GM23338 (cell line): ENCODE data around the gene CLCN4. TPM values are rescaled to one million over a fixed set of nuclear protein-coding genes. Genes with fewer than 3 reads are reported as not detected.

Experiments used
- ATAC-seq: fragments of 200-7000 bp; cut with Tn5 transposase; 3 replicates; pipeline ENCODE4 v1.9.1; 2020
- DNase-seq: peaks from one replicate; pipeline ENCODE4 v3.0.0-alpha.2; 2015; ENCODE audit warnings: low spot score
- H2AFZ ChIP-seq: fragments of 200-600 bp; sonication (generic); 2 replicates; pipeline ENCODE4 v1.8.0; 2016; ENCODE audit warnings: antibody characterized with exemption, mild to moderate bottlenecking, moderate library complexity
- H3F3A ChIP-seq: fragments of 200-600 bp; sonication (generic); replicated peaks from 2 replicates; pipeline ENCODE4 v1.8.0; 2017; ENCODE audit warnings: antibody characterized with exemption, mixed run types, low read depth
- H3K27ac ChIP-seq: fragments of 200-600 bp; sonication (generic); 2 replicates; pipeline ENCODE4 v1.6.1; 2016; ENCODE audit warnings: low read depth
- H3K27me3 ChIP-seq: fragments of 200-600 bp; sonication (generic); 2 replicates; pipeline ENCODE4 v1.8.0; 2016; ENCODE audit warnings: mild to moderate bottlenecking, mixed run types, moderate library complexity; ENCODE audit not compliant: insufficient read depth
- H3K36me3 ChIP-seq: fragments of 200-600 bp; sonication (generic); 2 replicates; pipeline ENCODE4 v1.8.0; 2016; ENCODE audit warnings: mild to moderate bottlenecking; ENCODE audit not compliant: insufficient read depth
- H3K4me1 ChIP-seq: fragments of 200-600 bp; sonication (generic); 2 replicates; pipeline ENCODE4 v1.8.0; 2016; ENCODE audit warnings: mild to moderate bottlenecking, moderate library complexity; ENCODE audit not compliant: insufficient read depth
- H3K4me2 ChIP-seq: fragments of 200-600 bp; sonication (generic); 2 replicates; pipeline ENCODE4 v1.7.1; 2017; ENCODE audit warnings: mixed run types
- H3K4me3 ChIP-seq: fragments of 200-600 bp; sonication (generic); 2 replicates; pipeline ENCODE4 v1.6.1; 2016; ENCODE audit warnings: mixed run types
- H3K79me2 ChIP-seq: fragments of 200-600 bp; sonication (generic); replicated peaks from 2 replicates; pipeline ENCODE4 v1.8.0; 2017; ENCODE audit warnings: mild to moderate bottlenecking; ENCODE audit not compliant: insufficient read depth
- H3K9me2 ChIP-seq: fragments of 200-600 bp; sonication (generic); 2 replicates; pipeline ENCODE4 v1.8.0; 2017; ENCODE audit not compliant: insufficient read depth
- H4K20me1 ChIP-seq: fragments of 200-600 bp; sonication (generic); replicated peaks from 2 replicates; pipeline ENCODE4 v1.8.0; 2017; ENCODE audit warnings: mild to moderate bottlenecking; ENCODE audit not compliant: insufficient read depth
- H3K27ac Mint-ChIP-seq: 2 replicates; pipeline ENCODE4 v1.8.0; 2020; ENCODE audit warnings: inconsistent platforms, mild to moderate bottlenecking, moderate library complexity, mixed read lengths
- H3K27me3 Mint-ChIP-seq: 3 replicates; pipeline ENCODE4 v1.8.0; 2022; ENCODE audit warnings: low read depth, mild to moderate bottlenecking, moderate library complexity, mixed read lengths, inconsistent platforms; ENCODE audit not compliant: insufficient read depth, poor library complexity
- H3K36me3 Mint-ChIP-seq: 3 replicates; pipeline ENCODE4 v1.8.0; 2021; ENCODE audit warnings: low read depth, mild to moderate bottlenecking, inconsistent platforms, moderate library complexity, mixed read lengths
- H3K4me1 Mint-ChIP-seq: 3 replicates; pipeline ENCODE4 v1.8.0; 2020; ENCODE audit warnings: mild to moderate bottlenecking, inconsistent platforms, mixed read lengths
- H3K4me3 Mint-ChIP-seq: 3 replicates; pipeline ENCODE4 v1.8.0; 2021; ENCODE audit warnings: moderate library complexity, mild to moderate bottlenecking, inconsistent platforms, mixed read lengths
- H3K9me3 Mint-ChIP-seq: 3 replicates; pipeline ENCODE4 v1.8.0; 2020; ENCODE audit warnings: moderate library complexity, mild to moderate bottlenecking, inconsistent platforms, mixed read lengths
- CREB1 ChIP-seq: fragments of 250-450 bp; sonication (Bioruptor Pico); IDR thresholded peaks from 2 replicates; pipeline ENCODE4 v1.5.0; 2020; ENCODE audit warnings: low read depth, mild to moderate bottlenecking, moderate library complexity
- EZH2 ChIP-seq: fragments of 200-600 bp; sonication (generic); IDR thresholded peaks from one replicate; pipeline ENCODE4 v1.8.0; 2017; ENCODE audit warnings: antibody characterized with exemption, mild to moderate bottlenecking, low read depth; ENCODE audit not compliant: unreplicated experiment
- EZH2phosphoT487 ChIP-seq: fragments of 200-600 bp; sonication (generic); IDR thresholded peaks from one replicate; pipeline ENCODE4 v1.8.1; 2018; ENCODE audit warnings: antibody characterized with exemption; ENCODE audit not compliant: unreplicated experiment
- JUNB ChIP-seq: IDR thresholded peaks from one replicate; pipeline ENCODE4 v1.6.1; 2016; ENCODE audit warnings: antibody characterized with exemption; ENCODE audit not compliant: unreplicated experiment
- NANOG ChIP-seq: IDR thresholded peaks from 2 replicates; pipeline ENCODE4 v1.6.1; 2016; ENCODE audit warnings: antibody characterized with exemption, borderline replicate concordance
- POLR2AphosphoS5 ChIP-seq: IDR thresholded peaks from 2 replicates; pipeline ENCODE4 v1.6.1; 2016; ENCODE audit warnings: antibody characterized with exemption, low read depth
- STAT1 ChIP-seq: IDR thresholded peaks from one replicate; pipeline ENCODE4 v1.6.1; 2016; ENCODE audit warnings: antibody characterized with exemption; ENCODE audit not compliant: unreplicated experiment
- ZNF114 ChIP-seq: fragments of 250-450 bp; sonication (Bioruptor Pico); IDR thresholded peaks from 2 replicates; pipeline ENCODE4 v1.5.0; 2020; ENCODE audit warnings: mild to moderate bottlenecking, moderate library complexity
- ZNF331 ChIP-seq: fragments of 250-450 bp; sonication (Bioruptor Pico); IDR thresholded peaks from 2 replicates; pipeline ENCODE4 v1.5.0; 2020; ENCODE audit warnings: low read depth, mild to moderate bottlenecking, moderate library complexity
- polyA plus RNA-seq: library from polyadenylated mRNA; unstranded; fragments of >200 nt; fragmentation: Nextera tagmentation; extraction: Ambion mirVana; gene quantifications from 2 replicates; pipeline ENCODE4 v1.2.1, GENCODE V29; 2016
- total RNA-seq: library from RNA; depleted of rRNA; stranded (reverse); fragments of >200 nt; shearing (Covaris generic); gene quantifications from 2 replicates; pipeline ENCODE4 v1.2.3, GENCODE V29; 2014
- TF ChIP-seq, protein P1 (sequence below): IDR thresholded peaks from 2 replicates; pipeline ENCODE4 v1.6.1; 2016; ENCODE audit warnings: antibody characterized with exemption
- TF ChIP-seq, protein P2 (sequence below), 2 experiments: fragments of 200-600 bp in 1 of 2; sonication (generic) in 1 of 2; conservative IDR thresholded peaks; 2 replicates each; pipeline versions ENCODE4 v1.5.1 to v1.6.1; 2016 to 2017; ENCODE audit warnings: antibody characterized with exemption in 2 of 2, low read depth in 2 of 2, mild to moderate bottlenecking in 2 of 2, moderate library complexity in 1 of 2
- TF ChIP-seq, protein P3 (sequence below): fragments of 250-450 bp; sonication (Bioruptor Pico); IDR thresholded peaks from 2 replicates; pipeline ENCODE4 v1.5.0; 2020; ENCODE audit warnings: mild to moderate bottlenecking, moderate library complexity
- TF ChIP-seq, protein P4 (sequence below): IDR thresholded peaks from one replicate; pipeline ENCODE4 v1.6.1; 2018; ENCODE audit warnings: antibody characterized with exemption; ENCODE audit not compliant: unreplicated experiment

The CLCN4 gene
- total and polyA plus RNA-seq, 2 experiments from 2014 or later, result 1.2 to 4.9 TPM

DNA sequence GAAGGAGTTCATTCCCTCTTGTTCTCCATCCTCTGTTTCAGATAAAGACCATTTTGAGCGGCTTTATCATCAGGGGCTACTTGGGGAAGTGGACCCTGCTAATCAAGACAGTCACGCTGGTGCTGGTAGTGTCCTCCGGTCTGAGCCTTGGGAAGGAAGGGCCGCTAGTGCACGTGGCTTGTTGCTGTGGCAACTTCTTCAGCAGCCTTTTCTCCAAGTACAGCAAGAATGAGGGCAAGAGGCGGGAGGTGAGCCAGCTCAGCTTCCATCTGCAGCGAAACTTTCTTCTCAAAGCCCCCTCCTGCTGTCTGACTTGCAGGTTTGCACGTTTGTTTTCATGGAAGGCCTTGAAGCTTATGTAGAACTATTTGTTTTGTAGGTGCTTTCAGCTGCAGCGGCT is 49.5 kb downstream of the CLCN4 start:
- Mint-ChIP-seq H3K36me3 (peaks cover 15% of the 10 kb centered on the region), H3K27me3 (no peaks in the 10 kb centered on the region), H3K4me3 (no peak overlapping the region), H3K4me1 (no peaks in the 10 kb centered on the region), H3K9me3 (no peaks in the 10 kb centered on the region; the same call in 2 of the 3 replicates), H3K27ac (no peak overlapping the region)
- Histone ChIP-seq H4K20me1 (no peaks in the 10 kb centered on the region), H3K79me2 (no peaks in the 10 kb centered on the region), H3K27ac (no peak overlapping the region), H3K4me2 (no peak overlapping the region), H3K4me3 (no peak overlapping the region), H3K9me2 (no peaks in the 10 kb centered on the region), H3K27me3 (no peaks in the 10 kb centered on the region), H3F3A (no peaks in the 10 kb centered on the region), H3K4me1 (no peaks in the 10 kb centered on the region), H2AFZ (no peak overlapping the region), H3K36me3 (no peaks in the 10 kb centered on the region)
- DNase-seq, result peak; percentile 8
- TF ChIP-seq POLR2AphosphoS5 (no peak), EZH2 (no peak), ZNF114 (no peak), CREB1 (CRISPR knock-in tag) (no peak), NANOG (no peak), STAT1 (no peak), JUNB (no peak), ZNF331 (CRISPR knock-in tag) (no peak), EZH2phosphoT487 (no peak)
- TF ChIP-seq, protein P1, sequence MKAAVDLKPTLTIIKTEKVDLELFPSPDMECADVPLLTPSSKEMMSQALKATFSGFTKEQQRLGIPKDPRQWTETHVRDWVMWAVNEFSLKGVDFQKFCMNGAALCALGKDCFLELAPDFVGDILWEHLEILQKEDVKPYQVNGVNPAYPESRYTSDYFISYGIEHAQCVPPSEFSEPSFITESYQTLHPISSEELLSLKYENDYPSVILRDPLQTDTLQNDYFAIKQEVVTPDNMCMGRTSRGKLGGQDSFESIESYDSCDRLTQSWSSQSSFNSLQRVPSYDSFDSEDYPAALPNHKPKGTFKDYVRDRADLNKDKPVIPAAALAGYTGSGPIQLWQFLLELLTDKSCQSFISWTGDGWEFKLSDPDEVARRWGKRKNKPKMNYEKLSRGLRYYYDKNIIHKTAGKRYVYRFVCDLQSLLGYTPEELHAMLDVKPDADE, result no peak
- TF ChIP-seq, protein P2, sequence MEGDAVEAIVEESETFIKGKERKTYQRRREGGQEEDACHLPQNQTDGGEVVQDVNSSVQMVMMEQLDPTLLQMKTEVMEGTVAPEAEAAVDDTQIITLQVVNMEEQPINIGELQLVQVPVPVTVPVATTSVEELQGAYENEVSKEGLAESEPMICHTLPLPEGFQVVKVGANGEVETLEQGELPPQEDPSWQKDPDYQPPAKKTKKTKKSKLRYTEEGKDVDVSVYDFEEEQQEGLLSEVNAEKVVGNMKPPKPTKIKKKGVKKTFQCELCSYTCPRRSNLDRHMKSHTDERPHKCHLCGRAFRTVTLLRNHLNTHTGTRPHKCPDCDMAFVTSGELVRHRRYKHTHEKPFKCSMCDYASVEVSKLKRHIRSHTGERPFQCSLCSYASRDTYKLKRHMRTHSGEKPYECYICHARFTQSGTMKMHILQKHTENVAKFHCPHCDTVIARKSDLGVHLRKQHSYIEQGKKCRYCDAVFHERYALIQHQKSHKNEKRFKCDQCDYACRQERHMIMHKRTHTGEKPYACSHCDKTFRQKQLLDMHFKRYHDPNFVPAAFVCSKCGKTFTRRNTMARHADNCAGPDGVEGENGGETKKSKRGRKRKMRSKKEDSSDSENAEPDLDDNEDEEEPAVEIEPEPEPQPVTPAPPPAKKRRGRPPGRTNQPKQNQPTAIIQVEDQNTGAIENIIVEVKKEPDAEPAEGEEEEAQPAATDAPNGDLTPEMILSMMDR (conservative IDR thresholded peaks at IDR 0.05; ENCODE audit: low read depth in 2 of 2), result no peak
- TF ChIP-seq, protein P3, sequence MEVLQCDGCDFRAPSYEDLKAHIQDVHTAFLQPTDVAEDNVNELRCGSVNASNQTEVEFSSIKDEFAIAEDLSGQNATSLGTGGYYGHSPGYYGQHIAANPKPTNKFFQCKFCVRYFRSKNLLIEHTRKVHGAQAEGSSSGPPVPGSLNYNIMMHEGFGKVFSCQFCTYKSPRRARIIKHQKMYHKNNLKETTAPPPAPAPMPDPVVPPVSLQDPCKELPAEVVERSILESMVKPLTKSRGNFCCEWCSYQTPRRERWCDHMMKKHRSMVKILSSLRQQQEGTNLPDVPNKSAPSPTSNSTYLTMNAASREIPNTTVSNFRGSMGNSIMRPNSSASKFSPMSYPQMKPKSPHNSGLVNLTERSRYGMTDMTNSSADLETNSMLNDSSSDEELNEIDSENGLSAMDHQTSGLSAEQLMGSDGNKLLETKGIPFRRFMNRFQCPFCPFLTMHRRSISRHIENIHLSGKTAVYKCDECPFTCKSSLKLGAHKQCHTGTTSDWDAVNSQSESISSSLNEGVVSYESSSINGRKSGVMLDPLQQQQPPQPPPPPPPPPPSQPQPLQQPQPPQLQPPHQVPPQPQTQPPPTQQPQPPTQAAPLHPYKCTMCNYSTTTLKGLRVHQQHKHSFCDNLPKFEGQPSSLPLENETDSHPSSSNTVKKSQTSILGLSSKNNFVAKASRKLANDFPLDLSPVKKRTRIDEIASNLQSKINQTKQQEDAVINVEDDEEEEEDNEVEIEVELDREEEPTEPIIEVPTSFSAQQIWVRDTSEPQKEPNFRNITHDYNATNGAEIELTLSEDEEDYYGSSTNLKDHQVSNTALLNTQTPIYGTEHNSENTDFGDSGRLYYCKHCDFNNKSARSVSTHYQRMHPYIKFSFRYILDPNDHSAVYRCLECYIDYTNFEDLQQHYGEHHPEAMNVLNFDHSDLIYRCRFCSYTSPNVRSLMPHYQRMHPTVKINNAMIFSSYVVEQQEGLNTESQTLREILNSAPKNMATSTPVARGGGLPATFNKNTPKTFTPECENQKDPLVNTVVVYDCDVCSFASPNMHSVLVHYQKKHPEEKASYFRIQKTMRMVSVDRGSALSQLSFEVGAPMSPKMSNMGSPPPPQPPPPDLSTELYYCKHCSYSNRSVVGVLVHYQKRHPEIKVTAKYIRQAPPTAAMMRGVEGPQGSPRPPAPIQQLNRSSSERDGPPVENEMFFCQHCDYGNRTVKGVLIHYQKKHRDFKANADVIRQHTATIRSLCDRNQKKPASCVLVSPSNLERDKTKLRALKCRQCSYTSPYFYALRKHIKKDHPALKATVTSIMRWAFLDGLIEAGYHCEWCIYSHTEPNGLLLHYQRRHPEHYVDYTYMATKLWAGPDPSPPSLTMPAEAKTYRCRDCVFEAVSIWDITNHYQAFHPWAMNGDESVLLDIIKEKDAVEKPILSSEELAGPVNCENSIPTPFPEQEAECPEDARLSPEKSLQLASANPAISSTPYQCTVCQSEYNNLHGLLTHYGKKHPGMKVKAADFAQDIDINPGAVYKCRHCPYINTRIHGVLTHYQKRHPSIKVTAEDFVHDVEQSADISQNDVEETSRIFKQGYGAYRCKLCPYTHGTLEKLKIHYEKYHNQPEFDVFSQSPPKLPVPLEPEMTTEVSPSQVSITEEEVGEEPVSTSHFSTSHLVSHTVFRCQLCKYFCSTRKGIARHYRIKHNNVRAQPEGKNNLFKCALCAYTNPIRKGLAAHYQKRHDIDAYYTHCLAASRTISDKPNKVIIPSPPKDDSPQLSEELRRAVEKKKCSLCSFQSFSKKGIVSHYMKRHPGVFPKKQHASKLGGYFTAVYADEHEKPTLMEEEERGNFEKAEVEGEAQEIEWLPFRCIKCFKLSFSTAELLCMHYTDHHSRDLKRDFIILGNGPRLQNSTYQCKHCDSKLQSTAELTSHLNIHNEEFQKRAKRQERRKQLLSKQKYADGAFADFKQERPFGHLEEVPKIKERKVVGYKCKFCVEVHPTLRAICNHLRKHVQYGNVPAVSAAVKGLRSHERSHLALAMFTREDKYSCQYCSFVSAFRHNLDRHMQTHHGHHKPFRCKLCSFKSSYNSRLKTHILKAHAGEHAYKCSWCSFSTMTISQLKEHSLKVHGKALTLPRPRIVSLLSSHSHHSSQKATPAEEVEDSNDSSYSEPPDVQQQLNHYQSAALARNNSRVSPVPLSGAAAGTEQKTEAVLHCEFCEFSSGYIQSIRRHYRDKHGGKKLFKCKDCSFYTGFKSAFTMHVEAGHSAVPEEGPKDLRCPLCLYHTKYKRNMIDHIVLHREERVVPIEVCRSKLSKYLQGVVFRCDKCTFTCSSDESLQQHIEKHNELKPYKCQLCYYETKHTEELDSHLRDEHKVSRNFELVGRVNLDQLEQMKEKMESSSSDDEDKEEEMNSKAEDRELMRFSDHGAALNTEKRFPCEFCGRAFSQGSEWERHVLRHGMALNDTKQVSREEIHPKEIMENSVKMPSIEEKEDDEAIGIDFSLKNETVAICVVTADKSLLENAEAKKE (CRISPR knock-in tag), result no peak
- TF ChIP-seq, protein P4, sequence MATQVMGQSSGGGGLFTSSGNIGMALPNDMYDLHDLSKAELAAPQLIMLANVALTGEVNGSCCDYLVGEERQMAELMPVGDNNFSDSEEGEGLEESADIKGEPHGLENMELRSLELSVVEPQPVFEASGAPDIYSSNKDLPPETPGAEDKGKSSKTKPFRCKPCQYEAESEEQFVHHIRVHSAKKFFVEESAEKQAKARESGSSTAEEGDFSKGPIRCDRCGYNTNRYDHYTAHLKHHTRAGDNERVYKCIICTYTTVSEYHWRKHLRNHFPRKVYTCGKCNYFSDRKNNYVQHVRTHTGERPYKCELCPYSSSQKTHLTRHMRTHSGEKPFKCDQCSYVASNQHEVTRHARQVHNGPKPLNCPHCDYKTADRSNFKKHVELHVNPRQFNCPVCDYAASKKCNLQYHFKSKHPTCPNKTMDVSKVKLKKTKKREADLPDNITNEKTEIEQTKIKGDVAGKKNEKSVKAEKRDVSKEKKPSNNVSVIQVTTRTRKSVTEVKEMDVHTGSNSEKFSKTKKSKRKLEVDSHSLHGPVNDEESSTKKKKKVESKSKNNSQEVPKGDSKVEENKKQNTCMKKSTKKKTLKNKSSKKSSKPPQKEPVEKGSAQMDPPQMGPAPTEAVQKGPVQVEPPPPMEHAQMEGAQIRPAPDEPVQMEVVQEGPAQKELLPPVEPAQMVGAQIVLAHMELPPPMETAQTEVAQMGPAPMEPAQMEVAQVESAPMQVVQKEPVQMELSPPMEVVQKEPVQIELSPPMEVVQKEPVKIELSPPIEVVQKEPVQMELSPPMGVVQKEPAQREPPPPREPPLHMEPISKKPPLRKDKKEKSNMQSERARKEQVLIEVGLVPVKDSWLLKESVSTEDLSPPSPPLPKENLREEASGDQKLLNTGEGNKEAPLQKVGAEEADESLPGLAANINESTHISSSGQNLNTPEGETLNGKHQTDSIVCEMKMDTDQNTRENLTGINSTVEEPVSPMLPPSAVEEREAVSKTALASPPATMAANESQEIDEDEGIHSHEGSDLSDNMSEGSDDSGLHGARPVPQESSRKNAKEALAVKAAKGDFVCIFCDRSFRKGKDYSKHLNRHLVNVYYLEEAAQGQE, result no peak
- ATAC-seq, result no peak
